Natural killer cell (primary cell): ENCODE data around the gene SWSAP1. TPM values are rescaled to one million over a fixed set of nuclear protein-coding genes. Genes with fewer than 3 reads are reported as not detected.

Source experiments
- ATAC-seq, 3 donors: fragments of 150-1000 bp in 2 of 3; fragments of 200-7000 bp in 1 of 3; cut with Tn5 transposase; 1 replicate in 1 of 3; 2 replicates in 2 of 3; pipeline ENCODE4 v1.10.0; 2021; ENCODE audit warnings: mild to moderate bottlenecking in 2 of 3, moderate library complexity in 2 of 3
- DNase-seq, 2 donors: peaks; one replicate each; pipeline versions ENCODE4 v3.0.0 to v3.0.0-alpha.2; 2013 to 2021; ENCODE audit warnings: mixed read lengths in 1 of 2
- H3K27ac ChIP-seq: one replicate; pipeline ENCODE4 v1.5.1; 2013; ENCODE audit warnings: mild to moderate bottlenecking, low read length
- H3K27me3 ChIP-seq: one replicate; pipeline ENCODE4 v1.6.1; 2013; ENCODE audit warnings: low read length; ENCODE audit not compliant: control insufficient read depth, insufficient read depth
- H3K36me3 ChIP-seq: one replicate; pipeline ENCODE4 v1.6.1; 2013; ENCODE audit warnings: low read length; ENCODE audit not compliant: control insufficient read depth, insufficient read depth
- H3K4me1 ChIP-seq: one replicate; pipeline ENCODE4 v1.6.1; 2013; ENCODE audit warnings: low read length; ENCODE audit not compliant: control insufficient read depth, insufficient read depth
- H3K4me3 ChIP-seq: one replicate; pipeline ENCODE4 v1.5.1; 2013; ENCODE audit warnings: low read length
- H3K9me3 ChIP-seq: one replicate; pipeline ENCODE4 v1.6.1; 2013; ENCODE audit warnings: low read length; ENCODE audit not compliant: control insufficient read depth, insufficient read depth
- H3K27ac Mint-ChIP-seq, 2 donors: one replicate each; pipeline ENCODE4 v1.8.0; 2022; ENCODE audit warnings: mild to moderate bottlenecking in 2 of 2, mixed read lengths in 2 of 2, moderate library complexity in 1 of 2
- H3K27me3 Mint-ChIP-seq, 2 donors: one replicate each; pipeline ENCODE4 v1.8.0; 2022; ENCODE audit warnings: low read depth in 2 of 2, mixed read lengths in 2 of 2
- H3K36me3 Mint-ChIP-seq: one replicate; pipeline ENCODE4 v1.8.0; 2022; ENCODE audit warnings: mixed read lengths
- H3K4me1 Mint-ChIP-seq, 2 donors: one replicate each; pipeline ENCODE4 v1.8.0; 2022; ENCODE audit warnings: mixed read lengths in 2 of 2
- H3K4me3 Mint-ChIP-seq: one replicate; pipeline ENCODE4 v1.8.0; 2022; ENCODE audit warnings: mild to moderate bottlenecking, moderate library complexity, mixed read lengths
- H3K9me3 Mint-ChIP-seq, 2 donors: one replicate each; pipeline ENCODE4 v1.8.0; 2022; ENCODE audit warnings: mixed read lengths in 2 of 2
- WGBS: methylation state at CpG from one replicate; pipeline ENCODE4 v1.1.7; 2013; ENCODE audit warnings: missing lambda C conversion rate; ENCODE audit not compliant: insufficient coverage; 5-methylcytosine and 5-hydroxymethylcytosine counted together
- intact Hi-C: fragments of 100-400 bp; cut with micrococcal nuclease; formaldehyde crosslinking; loops from one replicate; pipeline ENCODE4 v1.14.2; 2022
- total RNA-seq, 4 donors: library from RNA; stranded (reverse); fragments of 120-200 nt in 1 of 4; gene quantifications; one replicate each; pipeline versions ENCODE4 v1.2.3 to v1.2.4, GENCODE V29; 2013 to 2022
- TF ChIP-seq, protein P1 (sequence below): fragments of 200-600 bp; IDR thresholded peaks from one replicate; pipeline ENCODE4 v1.8.0; 2022; ENCODE audit warnings: antibody characterized with exemption

The SWSAP1 gene
- total RNA-seq, 3 donors from 2014 or later (not counting 1 experiment from before 2014, with no cell fraction given) = 2.1 to 2.9 (median 2.8) TPM

GRCh38 chr19:11390359-11390758 is 15.9 kb downstream of the SWSAP1 start:
- TF ChIP-seq, protein P1, sequence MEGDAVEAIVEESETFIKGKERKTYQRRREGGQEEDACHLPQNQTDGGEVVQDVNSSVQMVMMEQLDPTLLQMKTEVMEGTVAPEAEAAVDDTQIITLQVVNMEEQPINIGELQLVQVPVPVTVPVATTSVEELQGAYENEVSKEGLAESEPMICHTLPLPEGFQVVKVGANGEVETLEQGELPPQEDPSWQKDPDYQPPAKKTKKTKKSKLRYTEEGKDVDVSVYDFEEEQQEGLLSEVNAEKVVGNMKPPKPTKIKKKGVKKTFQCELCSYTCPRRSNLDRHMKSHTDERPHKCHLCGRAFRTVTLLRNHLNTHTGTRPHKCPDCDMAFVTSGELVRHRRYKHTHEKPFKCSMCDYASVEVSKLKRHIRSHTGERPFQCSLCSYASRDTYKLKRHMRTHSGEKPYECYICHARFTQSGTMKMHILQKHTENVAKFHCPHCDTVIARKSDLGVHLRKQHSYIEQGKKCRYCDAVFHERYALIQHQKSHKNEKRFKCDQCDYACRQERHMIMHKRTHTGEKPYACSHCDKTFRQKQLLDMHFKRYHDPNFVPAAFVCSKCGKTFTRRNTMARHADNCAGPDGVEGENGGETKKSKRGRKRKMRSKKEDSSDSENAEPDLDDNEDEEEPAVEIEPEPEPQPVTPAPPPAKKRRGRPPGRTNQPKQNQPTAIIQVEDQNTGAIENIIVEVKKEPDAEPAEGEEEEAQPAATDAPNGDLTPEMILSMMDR = no peak
- Histone ChIP-seq H3K9me3 (peaks cover 5% of the 10 kb centered on the region), H3K27me3 (no peaks in the 10 kb centered on the region), H3K27ac (no peak overlapping the region), H3K36me3 (no peaks in the 10 kb centered on the region), H3K4me3 (no peak overlapping the region), H3K4me1 (peaks cover 5% of the 10 kb centered on the region)
- intact Hi-C loops = no loop called here
- H3K4me1 Mint-ChIP-seq = no peaks in the 10 kb centered on the region
- no peak overlapping the region for H3K4me3 Mint-ChIP-seq
- DNase-seq = no peak
- peaks cover 0 to 3% of the 10 kb centered on the region in 2 donors for H3K27me3 Mint-ChIP-seq
- H3K27ac Mint-ChIP-seq = no peak overlapping the region
- no peaks in the 10 kb centered on the region for H3K9me3 Mint-ChIP-seq
- no peaks in the 10 kb centered on the region for H3K36me3 Mint-ChIP-seq
- WGBS = 100% methylated on average over 2 of the region's 2 CpGs
- no peak for ATAC-seq

DNA sequence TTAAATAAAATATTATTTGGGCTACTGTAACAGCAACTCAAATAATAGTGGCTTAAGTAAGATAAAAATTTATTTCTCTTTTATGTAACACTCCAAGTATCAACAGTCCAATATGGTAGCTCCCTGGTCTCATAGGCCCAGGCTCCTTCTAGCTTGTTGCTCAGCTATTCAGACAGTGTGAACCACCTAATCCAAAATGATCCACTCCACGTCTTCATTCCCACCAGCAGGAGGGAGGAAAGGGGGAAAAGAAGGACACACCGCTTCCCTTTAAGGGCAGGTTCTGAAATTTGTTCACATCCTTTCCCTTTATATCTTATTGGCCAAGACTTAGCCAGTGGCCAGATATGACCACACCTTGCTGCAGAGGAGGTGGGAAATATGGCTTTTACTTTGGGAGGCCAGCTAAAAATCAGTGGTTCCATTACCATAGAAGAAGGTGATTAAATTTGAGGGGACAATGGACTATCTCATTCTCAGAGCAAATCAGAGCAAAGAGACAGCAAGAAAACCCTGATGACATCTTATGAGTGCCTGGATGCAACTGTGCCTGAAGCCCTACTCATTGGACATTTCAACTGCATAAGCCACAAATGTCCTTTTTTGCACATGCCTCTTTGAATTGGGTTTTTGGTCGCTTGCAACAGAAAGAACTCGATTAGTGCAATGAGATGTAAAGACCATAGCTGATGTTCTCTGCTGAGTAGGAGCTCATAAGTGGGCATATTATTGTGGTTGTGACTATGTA is 16.6 kb downstream of the SWSAP1 start:
- DNase-seq (no peak), ATAC-seq (no peak)
- intact Hi-C loops = no loop called here
- no peak overlapping the region for H3K27ac ChIP-seq
- no peak overlapping the region for H3K4me3 Mint-ChIP-seq
- no peaks in the 10 kb centered on the region for H3K9me3 Mint-ChIP-seq
- H3K9me3 ChIP-seq = peaks cover 5% of the 10 kb centered on the region
- peaks cover 5% of the 10 kb centered on the region for H3K4me1 ChIP-seq
- no peaks in the 10 kb centered on the region for H3K36me3 ChIP-seq
- WGBS = 95% methylated on average over 2 of the region's 4 CpGs
- no peak overlapping the region for H3K27ac Mint-ChIP-seq
- no peaks in the 10 kb centered on the region for H3K27me3 ChIP-seq
- H3K27me3 Mint-ChIP-seq = peaks cover 0 to 4% of the 10 kb centered on the region in 2 donors
- no peaks in the 10 kb centered on the region for H3K4me1 Mint-ChIP-seq
- TF ChIP-seq, protein P1 = no peak
- no peak overlapping the region for H3K4me3 ChIP-seq
- H3K36me3 Mint-ChIP-seq = no peaks in the 10 kb centered on the region

DNA sequence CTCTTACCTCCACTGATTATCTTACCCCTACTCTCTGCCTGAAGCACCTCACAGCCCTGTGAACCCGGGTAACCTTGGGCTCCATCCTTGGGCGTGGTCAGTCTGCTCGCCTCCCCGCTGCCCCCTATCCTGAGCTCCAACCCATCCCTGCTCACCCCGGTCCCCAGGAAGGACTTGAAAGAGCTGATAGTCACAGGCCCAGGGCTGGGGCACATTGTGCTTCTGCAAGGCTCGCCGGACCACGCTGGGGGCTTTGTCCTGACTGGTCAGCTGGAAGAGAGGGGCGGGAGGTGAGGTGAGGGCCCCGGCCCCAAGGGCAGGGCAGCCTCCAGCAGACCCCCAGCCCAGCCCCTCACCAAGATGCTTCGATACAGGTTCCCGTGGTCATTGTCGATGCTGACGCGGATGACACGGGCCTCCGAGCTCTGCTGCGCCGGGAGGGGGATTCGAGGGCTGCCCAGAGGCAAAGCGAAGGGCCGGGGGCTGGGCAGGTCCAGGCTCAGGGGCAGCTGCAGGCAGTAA is 22.7 kb downstream of the SWSAP1 start:
- no peaks in the 10 kb centered on the region for H3K36me3 ChIP-seq
- H3K27me3 Mint-ChIP-seq = peaks cover 0 to 6% of the 10 kb centered on the region in 2 donors
- no peak for ATAC-seq
- no peaks in the 10 kb centered on the region for H3K4me1 ChIP-seq
- H3K27ac ChIP-seq = no peak overlapping the region
- no peaks in the 10 kb centered on the region for H3K4me1 Mint-ChIP-seq
- H3K9me3 Mint-ChIP-seq = no peaks in the 10 kb centered on the region
- DNase-seq = no peak
- H3K27ac Mint-ChIP-seq = no peak overlapping the region
- intact Hi-C loops = no loop called here
- TF ChIP-seq, protein P1 = no peak
- H3K4me3 ChIP-seq = no peak overlapping the region
- H3K36me3 Mint-ChIP-seq = no peaks in the 10 kb centered on the region
- H3K4me3 Mint-ChIP-seq = no peak overlapping the region
- 91% methylated on average over 22 of the region's 22 CpGs for WGBS
- no peaks in the 10 kb centered on the region for H3K9me3 ChIP-seq
- no peaks in the 10 kb centered on the region for H3K27me3 ChIP-seq

DNA sequence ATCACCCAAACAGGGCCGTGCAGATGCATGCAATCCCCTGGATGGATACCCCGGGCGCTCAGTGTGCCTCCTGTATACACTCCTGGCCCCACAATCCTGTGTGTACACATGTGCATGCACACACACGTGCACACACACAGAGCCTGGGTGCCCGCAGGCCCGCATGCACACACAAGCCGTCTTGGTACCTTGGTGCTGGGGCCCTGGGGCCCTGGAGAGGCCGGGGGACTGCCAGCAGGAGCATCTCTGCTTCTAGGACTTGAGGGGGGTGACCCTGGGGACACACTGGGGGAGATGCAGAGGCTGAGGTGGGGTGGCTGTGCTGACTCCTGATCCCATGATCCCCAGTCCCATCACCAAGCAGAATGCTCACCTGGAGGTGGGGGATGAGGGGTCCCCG is 25.2 kb downstream of the SWSAP1 start:
- Histone ChIP-seq H3K36me3 (no peaks in the 10 kb centered on the region), H3K27ac (no peak overlapping the region), H3K4me1 (no peaks in the 10 kb centered on the region), H3K9me3 (no peaks in the 10 kb centered on the region), H3K27me3 (no peaks in the 10 kb centered on the region), H3K4me3 (no peak overlapping the region)
- ATAC-seq = no peak
- Mint-ChIP-seq H3K9me3 (no peaks in the 10 kb centered on the region), H3K36me3 (no peaks in the 10 kb centered on the region), H3K4me3 (no peak overlapping the region), H3K4me1 (no peaks in the 10 kb centered on the region), H3K27ac (no peak overlapping the region), H3K27me3 (peaks cover 0 to 6% of the 10 kb centered on the region in 2 donors)
- 93% methylated on average over 9 of the region's 9 CpGs for WGBS
- intact Hi-C loops = no loop called here
- no peak for DNase-seq
- TF ChIP-seq, protein P1 = no peak
